ENCODE data around the gene APBB1IP. TPM values are rescaled to one million over a fixed set of nuclear protein-coding genes. Genes with fewer than 3 reads are reported as not detected.

APBB1IP gene
- total and polyA plus RNA-seq, 11 donors = 0.81 to 19.6 (median 1.7) TPM

DNA sequence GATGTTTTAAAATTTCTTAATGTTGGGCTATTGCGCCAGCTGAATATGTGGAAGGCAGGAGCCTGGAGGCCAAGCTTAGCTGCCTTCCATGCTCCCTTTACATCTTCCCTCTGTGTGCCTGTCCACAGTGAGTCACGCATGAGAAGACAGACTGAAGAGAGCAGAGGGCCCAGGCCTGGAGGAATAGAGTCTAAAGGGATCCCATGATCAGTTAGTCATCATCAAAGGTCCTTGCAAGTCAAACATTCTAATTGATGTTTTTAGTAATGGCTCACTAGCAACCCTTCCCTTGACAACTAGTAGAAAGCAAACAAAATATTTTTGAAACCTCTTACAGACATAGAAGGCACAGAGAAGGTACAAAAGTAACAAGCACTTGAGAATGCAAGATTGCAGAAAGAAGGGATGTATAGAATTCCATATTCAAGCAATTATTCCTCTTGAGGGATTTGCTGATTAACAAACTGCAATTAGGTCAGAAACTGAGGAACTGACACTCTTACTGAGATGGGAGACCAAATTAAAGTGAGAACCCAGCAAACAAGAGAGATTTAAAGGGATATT, 30.7 kb upstream of the APBB1IP start:
- no peak for TF ChIP-seq POLR2A (IDR thresholded peaks at IDR 0.05)
- TF ChIP-seq, protein P1, sequence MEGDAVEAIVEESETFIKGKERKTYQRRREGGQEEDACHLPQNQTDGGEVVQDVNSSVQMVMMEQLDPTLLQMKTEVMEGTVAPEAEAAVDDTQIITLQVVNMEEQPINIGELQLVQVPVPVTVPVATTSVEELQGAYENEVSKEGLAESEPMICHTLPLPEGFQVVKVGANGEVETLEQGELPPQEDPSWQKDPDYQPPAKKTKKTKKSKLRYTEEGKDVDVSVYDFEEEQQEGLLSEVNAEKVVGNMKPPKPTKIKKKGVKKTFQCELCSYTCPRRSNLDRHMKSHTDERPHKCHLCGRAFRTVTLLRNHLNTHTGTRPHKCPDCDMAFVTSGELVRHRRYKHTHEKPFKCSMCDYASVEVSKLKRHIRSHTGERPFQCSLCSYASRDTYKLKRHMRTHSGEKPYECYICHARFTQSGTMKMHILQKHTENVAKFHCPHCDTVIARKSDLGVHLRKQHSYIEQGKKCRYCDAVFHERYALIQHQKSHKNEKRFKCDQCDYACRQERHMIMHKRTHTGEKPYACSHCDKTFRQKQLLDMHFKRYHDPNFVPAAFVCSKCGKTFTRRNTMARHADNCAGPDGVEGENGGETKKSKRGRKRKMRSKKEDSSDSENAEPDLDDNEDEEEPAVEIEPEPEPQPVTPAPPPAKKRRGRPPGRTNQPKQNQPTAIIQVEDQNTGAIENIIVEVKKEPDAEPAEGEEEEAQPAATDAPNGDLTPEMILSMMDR (IDR thresholded peaks at IDR 0.05) = no peak
- Histone ChIP-seq H3K27ac (no peak overlapping the region), H3K36me3 (no peaks in the 10 kb centered on the region), H3K27me3 (peaks cover 0 to 4% (median 0%) of the 10 kb centered on the region in 9 donors), H3K4me3 (no peak overlapping the region), H3K9me3 (peaks cover 0 to 8% (median 0%) of the 10 kb centered on the region in 12 donors), H3K4me1 (no peaks in the 10 kb centered on the region)
- DNase-seq (no peak), ATAC-seq (no peak)
- WGBS, 4 donors = 86 to 98% (median 88%) methylated on average over 2 of the region's 2 CpGs
- intact Hi-C loops (cut with DNase I) = no loop called here

DNA sequence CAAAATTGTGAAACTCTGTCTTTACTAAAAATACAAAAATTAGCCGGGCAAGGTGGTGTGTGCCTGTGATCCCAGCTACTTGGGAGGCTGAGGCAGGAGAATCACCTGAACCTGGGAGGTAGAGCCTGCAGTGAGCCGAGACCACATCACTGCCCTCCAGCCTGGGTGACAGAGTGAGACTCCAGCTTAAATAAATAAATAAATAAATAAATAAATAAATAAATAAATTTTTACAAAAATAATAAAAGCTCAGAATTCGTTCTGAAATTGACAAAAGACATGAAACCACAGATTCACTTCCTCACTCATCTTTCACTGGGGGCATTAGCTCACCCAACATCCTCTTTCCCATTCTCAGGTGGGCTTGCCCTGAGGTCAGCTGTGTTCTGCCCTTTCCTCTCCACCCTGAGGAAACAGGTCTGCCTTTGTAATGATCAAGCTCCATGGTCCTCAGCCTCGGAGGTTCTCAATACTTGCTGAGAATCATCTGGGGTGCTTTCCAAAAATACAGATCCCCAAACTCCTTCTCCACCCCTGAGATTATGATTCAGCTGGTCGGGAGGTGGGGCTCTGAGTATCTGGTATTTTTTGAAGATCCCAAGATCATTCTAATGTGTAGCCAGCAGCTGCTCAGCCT, 29.2 kb upstream of the APBB1IP start:
- TF ChIP-seq, protein P1 (IDR thresholded peaks at IDR 0.05) = no peak
- no peak for TF ChIP-seq POLR2A (IDR thresholded peaks at IDR 0.05)
- Histone ChIP-seq H3K9me3 (peaks cover 0 to 8% (median 0%) of the 10 kb centered on the region in 12 donors), H3K36me3 (no peaks in the 10 kb centered on the region), H3K4me3 (no peak overlapping the region), H3K4me1 (peaks cover 0 to 5% (median 0%) of the 10 kb centered on the region in 12 donors), H3K27me3 (peaks cover 0 to 6% (median 0%) of the 10 kb centered on the region in 9 donors), H3K27ac (no peak overlapping the region)
- WGBS, 4 donors = 62 to 75% (median 70%) methylated on average over 5 of the region's 5 CpGs
- no peak for ATAC-seq
- no peak for DNase-seq
- intact Hi-C loops (cut with DNase I) = no loop called here

DNA sequence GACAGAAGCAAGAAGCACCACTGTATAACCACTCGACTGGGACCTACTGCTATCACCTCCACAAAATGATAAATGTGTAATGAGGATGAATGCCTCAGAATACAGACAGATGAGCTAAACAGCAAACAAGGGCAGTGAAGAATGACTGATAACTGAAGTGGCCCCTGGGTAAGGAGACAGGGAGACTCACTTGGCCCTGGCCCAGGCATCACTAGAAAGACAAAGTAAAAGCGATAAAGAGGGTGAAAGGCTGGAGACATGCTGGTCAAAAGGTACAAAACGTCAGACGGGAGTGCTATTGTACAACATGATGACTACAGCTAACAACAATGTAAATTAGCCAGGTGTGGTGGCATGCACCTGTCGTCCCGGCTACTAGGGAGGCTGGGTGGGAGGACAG, 27.8 kb upstream of the APBB1IP start:
- 55 to 76% (median 62%) methylated on average over 6 of the region's 6 CpGs for WGBS, 4 donors
- Histone ChIP-seq H3K4me3 (no peak overlapping the region), H3K36me3 (no peaks in the 10 kb centered on the region), H3K27ac (no peak overlapping the region), H3K9me3 (peaks cover 0 to 8% (median 0%) of the 10 kb centered on the region in 12 donors), H3K4me1 (peaks cover 0 to 5% (median 0%) of the 10 kb centered on the region in 12 donors), H3K27me3 (peaks cover 0 to 6% (median 0%) of the 10 kb centered on the region in 9 donors)
- TF ChIP-seq, protein P1 (IDR thresholded peaks at IDR 0.05) = no peak
- no peak for TF ChIP-seq POLR2A (IDR thresholded peaks at IDR 0.05)
- DNase-seq (no peak), ATAC-seq (no peak)
- intact Hi-C loops (cut with DNase I) = no loop called here

DNA sequence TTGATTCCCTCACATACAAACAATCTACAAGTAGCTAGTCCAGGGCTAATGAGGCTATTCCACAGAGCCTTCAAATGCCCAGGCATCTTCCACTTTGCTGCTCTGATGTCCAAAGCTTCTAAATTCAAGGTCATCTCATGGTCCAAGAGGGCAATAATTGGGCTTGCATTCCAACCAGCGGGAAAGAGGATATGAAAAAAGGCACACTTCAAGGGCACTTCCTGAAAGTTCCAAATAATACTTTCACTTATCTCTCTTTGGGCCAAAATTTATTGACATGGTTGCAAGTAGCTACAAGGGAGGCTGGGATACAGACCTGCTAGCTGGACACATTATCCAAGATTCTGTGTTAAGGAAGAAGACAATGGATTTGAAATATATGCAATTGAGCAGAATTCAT, 25.2 kb upstream of the APBB1IP start:
- Histone ChIP-seq H3K9me3 (peaks cover 0 to 8% (median 0%) of the 10 kb centered on the region in 12 donors), H3K4me1 (peaks cover 0 to 5% (median 0%) of the 10 kb centered on the region in 12 donors), H3K27me3 (peaks cover 0 to 6% (median 0%) of the 10 kb centered on the region in 9 donors), H3K36me3 (no peaks in the 10 kb centered on the region), H3K4me3 (no peak overlapping the region), H3K27ac (no peak overlapping the region)
- intact Hi-C loops (cut with DNase I) = no loop called here
- DNase-seq = no peak
- TF ChIP-seq, protein P1 (IDR thresholded peaks at IDR 0.05) = no peak
- TF ChIP-seq POLR2A (IDR thresholded peaks at IDR 0.05) = no peak
- no peak for ATAC-seq
- WGBS, 4 donors = 56 to 67% (median 65%) methylated on average over 1 of the region's 1 CpG

All from heart left ventricle (tissue), 16 donors.